OCI-LY7 (cell line): ENCODE results near the gene BCO2. TPM values are rescaled to one million over a fixed set of nuclear protein-coding genes. Genes with fewer than 3 reads are reported as not detected.

Source experiments
- BruUV-seq: library from RNA; stranded (reverse); fragments of 400-500 nt; replicated peaks from 2 replicates; lab custom pipeline; 2021; lab: Mats Ljungman, UMichigan
- CTCF ChIA-PET: fragments of 300-600 bp; sonication (Branson Sonifier 250); formaldehyde crosslinking; loops from one replicate; lab custom pipeline; 2022; ENCODE audit warnings: antibody characterized with exemption; ENCODE audit not compliant: unreplicated experiment; lab: Charles Lee
- POLR2A ChIA-PET: fragments of 300-600 bp; sonication (Branson Sonifier 250); formaldehyde crosslinking; loops from one replicate; lab custom pipeline; 2022; ENCODE audit warnings: antibody characterized with exemption; lab: Charles Lee
- DNase-seq: peaks from one replicate; pipeline ENCODE4 v3.0.0-alpha.2; 2015; ENCODE audit warnings: low spot score
- H2AFZ ChIP-seq: fragments of 200-600 bp; sonication (generic), shearing (Covaris generic); 2 replicates; pipeline ENCODE4 v1.6.1; 2014; ENCODE audit warnings: mild to moderate bottlenecking, antibody characterized with exemption, low read length, moderate library complexity
- H3K27ac ChIP-seq: fragments of 200-600 bp; sonication (generic); 2 replicates; pipeline ENCODE4 v1.5.1; 2014; ENCODE audit warnings: mixed run types, low read depth, mild to moderate bottlenecking, moderate library complexity, low read length, inconsistent platforms; ENCODE audit not compliant: poor library complexity, severe bottlenecking
- H3K36me3 ChIP-seq: fragments of 200-600 bp; sonication (generic); 2 replicates; pipeline ENCODE4 v1.6.1; 2014; ENCODE audit warnings: mild to moderate bottlenecking, antibody characterized with exemption, low read length, moderate library complexity, mixed read lengths; ENCODE audit not compliant: insufficient read depth
- H3K4me1 ChIP-seq: fragments of 200-600 bp; sonication (generic); 2 replicates; pipeline ENCODE4 v1.5.1; 2014; ENCODE audit warnings: mild to moderate bottlenecking, low read length; ENCODE audit not compliant: insufficient read depth, poor library complexity, severe bottlenecking
- H3K4me2 ChIP-seq: fragments of 200-600 bp; sonication (generic); 2 replicates; pipeline ENCODE4 v1.6.1; 2014; ENCODE audit warnings: mild to moderate bottlenecking, low read length
- H3K4me3 ChIP-seq: fragments of 200-600 bp; sonication (generic); 2 replicates; pipeline ENCODE4 v1.5.1; 2014; ENCODE audit warnings: mild to moderate bottlenecking, low read depth, low read length; ENCODE audit not compliant: poor library complexity, severe bottlenecking
- H3K79me2 ChIP-seq: fragments of 200-600 bp; sonication (generic); 2 replicates; pipeline ENCODE4 v1.6.1; 2016; ENCODE audit warnings: low read depth, mild to moderate bottlenecking, low read length, moderate library complexity, mixed read lengths; ENCODE audit not compliant: insufficient read depth
- H3K9me2 ChIP-seq: fragments of 200-600 bp; sonication (generic); 2 replicates; pipeline ENCODE4 v1.6.1; 2016; ENCODE audit warnings: mild to moderate bottlenecking, low read length, mixed read lengths; ENCODE audit not compliant: insufficient read depth
- H3K9me3 ChIP-seq: fragments of 200-600 bp; sonication (generic); 2 replicates; pipeline ENCODE4 v1.6.1; 2014; ENCODE audit warnings: mild to moderate bottlenecking, mixed run types, low read length, mixed read lengths
- H4K20me1 ChIP-seq: fragments of 200-600 bp; sonication (generic); 2 replicates; pipeline ENCODE4 v1.6.1; 2014; ENCODE audit warnings: mild to moderate bottlenecking, antibody characterized with exemption, low read length, moderate library complexity, mixed read lengths; ENCODE audit not compliant: insufficient read depth
- EZH2phosphoT487 ChIP-seq: fragments of 200-600 bp; sonication (generic); IDR thresholded peaks from 2 replicates; pipeline ENCODE4 v1.6.1; 2018; ENCODE audit warnings: low read depth, borderline replicate concordance, mild to moderate bottlenecking, mixed run types, antibody characterized with exemption, low read length, moderate library complexity, mixed read lengths
- intact Hi-C: fragments of 100-400 bp; cut with micrococcal nuclease; formaldehyde crosslinking; loops from one replicate; pipeline ENCODE4 v1.10.0; 2022; ENCODE audit not compliant: unreplicated experiment
- total RNA-seq, 2 experiments: library from RNA; depleted of rRNA in 1 of 2; stranded (reverse); fragments of >200 nt in 1 of 2; shearing (Covaris generic) in 1 of 2; gene quantifications; 2 replicates each; pipeline ENCODE4 v1.2.3, GENCODE V29; 2014 to 2022
- TF ChIP-seq, protein P1 (sequence below): fragments of 200-600 bp; sonication (generic); conservative IDR thresholded peaks from 2 replicates; pipeline ENCODE4 v1.5.1; 2014; ENCODE audit warnings: mild to moderate bottlenecking, antibody characterized with exemption, low read length, moderate library complexity, mixed read lengths

Gene BCO2
- total RNA-seq, 2 experiments from 2014 or later, result 0.60 to 1.2 TPM

GRCh38 chr11:112156153-112156955 lies 19.0 kb upstream of the BCO2 start:
- no TSS peak for BruUV-seq
- CTCF ChIA-PET, result no interaction called here

GRCh38 chr11:112156956-112157766 lies 18.2 kb upstream of the BCO2 start:
- no peaks in the 10 kb centered on the region for H3K4me1 ChIP-seq
- H3K4me3 ChIP-seq, result no peak overlapping the region
- no peak overlapping the region for H3K4me2 ChIP-seq
- H3K9me2 ChIP-seq, result no peaks in the 10 kb centered on the region
- no peaks in the 10 kb centered on the region for H3K36me3 ChIP-seq
- ChIA-PET POLR2A (interaction anchor here (0.6 to 0.9 kb wide), 5 partner anchors 19 to 108 kb away, joined by 3 to 6 read pairs (median 3); no protein-coding TSS in a partner anchor), CTCF (no interaction called here)
- no peak for DNase-seq
- no peaks in the 10 kb centered on the region; the same call in 1 of the 2 replicates for H3K9me3 ChIP-seq
- H3K27ac ChIP-seq, result no peak overlapping the region
- H2AFZ ChIP-seq, result no peak overlapping the region
- intact Hi-C loops, result no loop called here
- H4K20me1 ChIP-seq, result no peaks in the 10 kb centered on the region
- no TSS peak for BruUV-seq
- no peaks in the 10 kb centered on the region for H3K79me2 ChIP-seq
- TF ChIP-seq, protein P1, sequence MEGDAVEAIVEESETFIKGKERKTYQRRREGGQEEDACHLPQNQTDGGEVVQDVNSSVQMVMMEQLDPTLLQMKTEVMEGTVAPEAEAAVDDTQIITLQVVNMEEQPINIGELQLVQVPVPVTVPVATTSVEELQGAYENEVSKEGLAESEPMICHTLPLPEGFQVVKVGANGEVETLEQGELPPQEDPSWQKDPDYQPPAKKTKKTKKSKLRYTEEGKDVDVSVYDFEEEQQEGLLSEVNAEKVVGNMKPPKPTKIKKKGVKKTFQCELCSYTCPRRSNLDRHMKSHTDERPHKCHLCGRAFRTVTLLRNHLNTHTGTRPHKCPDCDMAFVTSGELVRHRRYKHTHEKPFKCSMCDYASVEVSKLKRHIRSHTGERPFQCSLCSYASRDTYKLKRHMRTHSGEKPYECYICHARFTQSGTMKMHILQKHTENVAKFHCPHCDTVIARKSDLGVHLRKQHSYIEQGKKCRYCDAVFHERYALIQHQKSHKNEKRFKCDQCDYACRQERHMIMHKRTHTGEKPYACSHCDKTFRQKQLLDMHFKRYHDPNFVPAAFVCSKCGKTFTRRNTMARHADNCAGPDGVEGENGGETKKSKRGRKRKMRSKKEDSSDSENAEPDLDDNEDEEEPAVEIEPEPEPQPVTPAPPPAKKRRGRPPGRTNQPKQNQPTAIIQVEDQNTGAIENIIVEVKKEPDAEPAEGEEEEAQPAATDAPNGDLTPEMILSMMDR, result no peak
- TF ChIP-seq EZH2phosphoT487, result no peak

More at GRCh38 chr11:112156153-112156955, 19.0 kb upstream of the BCO2 start:
- intact Hi-C loops, result no loop called here
- H2AFZ ChIP-seq, result no peak overlapping the region
- H3K4me3 ChIP-seq, result no peak overlapping the region
- POLR2A ChIA-PET, result interaction anchor here (0.6 to 0.7 kb wide), 3 partner anchors 24 to 107 kb away, joined by 3 to 6 read pairs (median 5); no protein-coding TSS in a partner anchor
- DNase-seq, result no peak
- no peak overlapping the region for H3K27ac ChIP-seq
- no peaks in the 10 kb centered on the region for H3K4me1 ChIP-seq
- no peaks in the 10 kb centered on the region for H4K20me1 ChIP-seq
- H3K9me3 ChIP-seq, result no peaks in the 10 kb centered on the region; the same call in 1 of the 2 replicates
- no peaks in the 10 kb centered on the region for H3K36me3 ChIP-seq
- no peaks in the 10 kb centered on the region for H3K79me2 ChIP-seq
- H3K9me2 ChIP-seq, result no peaks in the 10 kb centered on the region
- H3K4me2 ChIP-seq, result no peak overlapping the region
- TF ChIP-seq, protein P1, result no peak
